ENCODE results near the gene PRKCQ. TPM values are rescaled to one million over a fixed set of nuclear protein-coding genes. Genes with fewer than 3 reads are reported as not detected.

The PRKCQ gene
- total RNA-seq, 2 donors from 2014 or later, result 0.33 to 6.0 TPM

DNA sequence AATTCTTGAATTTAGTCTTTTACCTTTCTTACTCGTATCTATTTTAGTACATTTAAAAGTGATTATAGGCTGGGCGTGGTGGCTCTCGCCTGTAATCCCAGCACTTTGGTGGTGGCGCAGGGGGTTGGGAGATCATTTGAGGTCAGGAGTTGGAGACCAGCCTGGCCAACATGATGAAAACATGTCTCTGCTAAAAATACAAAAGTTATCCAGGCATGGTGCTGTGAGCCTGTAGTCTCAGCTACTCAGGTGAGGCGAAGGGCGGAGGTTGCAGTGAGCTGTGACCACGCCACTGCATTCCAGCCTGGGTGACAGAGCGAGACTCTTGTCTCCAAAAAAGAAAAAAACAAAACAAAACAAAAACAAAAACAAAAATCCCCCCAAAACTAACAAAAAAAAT, 12.2 kb downstream of the PRKCQ start:
- TF ChIP-seq CTCF (IDR thresholded peaks at IDR 0.05) (no peak), POLR2A (IDR thresholded peaks at IDR 0.05) (no peak)
- Histone ChIP-seq H3K36me3 (replicated peaks in 1 of 2; ENCODE audit: insufficient read depth in 1 of 2, low read depth in 2 of 2) (no peaks in the 10 kb centered on the region), H3K9me3 (no peaks in the 10 kb centered on the region), H3K27ac (no peak overlapping the region), H3K27me3 (no peaks in the 10 kb centered on the region), H3K4me3 (no peak overlapping the region), H3K4me1 (no peaks in the 10 kb centered on the region)
- intact Hi-C loops (cut with DNase I), result no loop called here
- WGBS, 2 donors, result 92 to 96% methylated on average over 8 of the region's 8 CpGs
- DNase-seq (no peak), ATAC-seq (no peak)

DNA sequence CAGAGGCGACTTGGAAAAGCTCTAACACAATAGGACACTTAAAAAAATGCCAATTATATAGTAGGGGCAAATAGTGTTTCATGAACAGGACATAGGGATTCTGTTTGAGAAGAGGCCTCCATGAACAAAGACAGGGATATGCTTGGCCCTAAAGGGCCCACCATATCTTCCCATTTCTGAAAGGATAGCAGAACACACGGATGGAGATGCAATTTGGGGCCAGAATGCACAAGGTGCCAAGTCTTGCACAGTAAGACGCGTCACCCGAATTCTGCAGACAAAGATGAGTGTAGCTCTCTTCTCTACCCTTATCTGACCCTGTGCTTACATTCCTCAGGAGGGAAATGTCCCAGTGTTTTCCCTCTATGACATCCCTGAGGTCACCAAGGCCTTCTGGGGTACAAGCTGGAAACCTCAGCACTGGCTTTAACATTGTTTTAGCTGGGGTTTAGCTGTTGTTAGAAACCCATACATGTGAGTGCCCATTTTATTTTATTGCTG, 12.8 kb downstream of the PRKCQ start:
- intact Hi-C loops (cut with DNase I), result no loop called here
- no peak overlapping the region for H3K4me3 ChIP-seq
- H3K36me3 ChIP-seq (replicated peaks in 1 of 2; ENCODE audit: insufficient read depth in 1 of 2, low read depth in 2 of 2), result no peaks in the 10 kb centered on the region
- no peaks in the 10 kb centered on the region for H3K4me1 ChIP-seq
- ATAC-seq, result no peak
- H3K27ac ChIP-seq, result no peak overlapping the region
- no peaks in the 10 kb centered on the region for H3K9me3 ChIP-seq
- DNase-seq, result no peak
- no peaks in the 10 kb centered on the region for H3K27me3 ChIP-seq
- TF ChIP-seq POLR2A (IDR thresholded peaks at IDR 0.05) (no peak), CTCF (IDR thresholded peaks at IDR 0.05) (no peak)
- 93 to 97% methylated on average over 5 of the region's 5 CpGs for WGBS, 2 donors

- intact Hi-C loops (cut with DNase I), result no loop called here
- no peak for DNase-seq
- Histone ChIP-seq H3K4me3 (no peak overlapping the region), H3K9me3 (no peaks in the 10 kb centered on the region), H3K4me1 (no peaks in the 10 kb centered on the region), H3K27me3 (no peaks in the 10 kb centered on the region), H3K27ac (no peak overlapping the region), H3K36me3 (replicated peaks in 1 of 2; ENCODE audit: insufficient read depth in 1 of 2, low read depth in 2 of 2) (no peaks in the 10 kb centered on the region)
- 56 to 71% methylated on average over 4 of the region's 4 CpGs for WGBS, 2 donors
- TF ChIP-seq POLR2A (IDR thresholded peaks at IDR 0.05) (no peak), CTCF (IDR thresholded peaks at IDR 0.05) (no peak)
- ATAC-seq, result no peak
These were observed 14.5 kb downstream of the PRKCQ start for GRCh38 chr10:6565588-6565987.

DNA sequence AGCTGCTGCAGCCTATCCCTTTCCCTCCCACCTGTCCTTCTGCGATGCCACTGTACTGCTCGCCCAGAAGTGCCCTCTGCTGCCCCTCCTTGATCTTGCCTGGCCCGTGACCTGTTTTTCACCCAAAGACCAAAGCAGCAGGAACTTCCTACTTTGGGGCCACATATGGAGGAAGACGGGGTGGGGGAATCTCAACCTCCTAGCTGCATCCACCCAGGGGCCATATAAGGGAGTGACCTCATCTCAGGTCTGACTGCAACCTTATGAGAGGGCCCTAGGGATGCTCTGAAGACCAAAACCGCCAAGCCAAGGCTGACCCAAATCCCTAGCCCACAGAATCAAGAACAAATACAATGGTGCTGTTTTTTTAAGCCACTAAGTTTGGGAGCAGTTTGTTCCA, 15.7 kb downstream of the PRKCQ start:
- no peak for DNase-seq
- intact Hi-C loops (cut with DNase I), result no loop called here
- TF ChIP-seq CTCF (IDR thresholded peaks at IDR 0.05) (no peak), POLR2A (IDR thresholded peaks at IDR 0.05) (no peak)
- H3K4me1 ChIP-seq, result no peaks in the 10 kb centered on the region
- no peak overlapping the region for H3K4me3 ChIP-seq
- H3K9me3 ChIP-seq, result no peaks in the 10 kb centered on the region
- ATAC-seq, result no peak
- H3K36me3 ChIP-seq (replicated peaks in 1 of 2; ENCODE audit: insufficient read depth in 1 of 2, low read depth in 2 of 2), result no peaks in the 10 kb centered on the region
- no peaks in the 10 kb centered on the region for H3K27me3 ChIP-seq
- H3K27ac ChIP-seq, result no peak overlapping the region
- 77 to 78% methylated on average over 5 of the region's 5 CpGs for WGBS, 2 donors

- Histone ChIP-seq H3K4me3 (no peak overlapping the region), H3K27me3 (no peaks in the 10 kb centered on the region), H3K36me3 (replicated peaks in 1 of 2; ENCODE audit: insufficient read depth in 1 of 2, low read depth in 2 of 2) (no peaks in the 10 kb centered on the region), H3K27ac (no peak overlapping the region), H3K9me3 (no peaks in the 10 kb centered on the region), H3K4me1 (no peaks in the 10 kb centered on the region)
- TF ChIP-seq POLR2A (IDR thresholded peaks at IDR 0.05) (no peak), CTCF (IDR thresholded peaks at IDR 0.05) (no peak)
- DNase-seq (no peak), ATAC-seq (no peak)
- intact Hi-C loops (cut with DNase I), result no loop called here
- WGBS, 2 donors, result 80 to 96% methylated on average over 6 of the region's 6 CpGs
These were observed 16.3 kb downstream of the PRKCQ start for GRCh38 chr10:6563731-6564130.

Measured in body of pancreas (tissue), 4 donors.